NCI-H2196 (cell line): ENCODE results near the gene ZNF735.
"Not testable (repeated sequence)": the region's sequence is repeated elsewhere in the genome, so short reads cannot be mapped to it uniquely, and the experiment has no call there.

ENCODE experiments used
- DNase-seq: peaks from one replicate; lab custom pipeline; 2025; ENCODE audit not compliant: unreplicated experiment; lab: John Stamatoyannopoulos, UW

The ZNF735 gene

DNA sequence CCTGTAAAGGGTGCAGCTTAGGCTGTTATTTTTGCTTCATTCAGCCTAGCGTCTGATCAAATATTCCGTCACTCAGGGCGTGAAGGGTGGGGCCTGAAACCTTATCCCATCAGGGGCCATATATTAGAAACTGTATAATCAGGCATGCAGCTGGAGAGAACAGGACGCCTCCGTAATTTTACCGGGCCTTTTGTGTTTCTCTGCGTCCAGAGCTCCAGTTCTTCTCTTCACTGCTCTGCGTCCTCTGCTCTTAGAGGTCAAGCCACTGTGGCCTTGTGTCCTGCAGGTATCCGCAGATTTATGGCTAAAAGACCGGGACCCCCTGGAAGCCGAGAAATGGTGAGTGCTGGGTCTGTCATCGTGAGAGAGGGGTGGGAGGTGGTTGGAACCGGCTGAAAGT lies at the start of gene ZNF735:
TSS of gene ZNF735 (plus strand) at position 301 of the 400 bp plus-strand sequence. CDS start at position 301, 0 bp downstream.
- DNase-seq: no peak

DNA sequence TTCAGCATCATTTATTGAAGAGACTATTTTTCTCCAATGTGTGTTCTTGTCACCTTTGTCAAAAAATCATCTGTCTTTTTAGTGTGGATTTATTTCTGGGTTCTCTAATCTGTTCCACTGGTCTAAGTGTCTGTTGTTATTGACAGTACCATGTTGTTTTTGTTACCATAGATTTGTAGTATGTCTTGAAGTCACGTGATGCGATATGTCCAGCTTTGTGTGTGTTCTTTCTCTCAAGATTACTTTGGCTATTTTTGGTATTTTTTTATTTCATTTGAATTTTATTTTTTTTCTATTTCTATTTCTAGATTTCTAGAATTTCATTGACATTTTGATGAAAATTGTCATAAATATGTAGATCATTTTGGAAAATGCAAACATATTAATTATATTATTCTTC lies 36.0 kb upstream of the ZNF735 start:
- not testable (repeated sequence) for DNase-seq

DNA sequence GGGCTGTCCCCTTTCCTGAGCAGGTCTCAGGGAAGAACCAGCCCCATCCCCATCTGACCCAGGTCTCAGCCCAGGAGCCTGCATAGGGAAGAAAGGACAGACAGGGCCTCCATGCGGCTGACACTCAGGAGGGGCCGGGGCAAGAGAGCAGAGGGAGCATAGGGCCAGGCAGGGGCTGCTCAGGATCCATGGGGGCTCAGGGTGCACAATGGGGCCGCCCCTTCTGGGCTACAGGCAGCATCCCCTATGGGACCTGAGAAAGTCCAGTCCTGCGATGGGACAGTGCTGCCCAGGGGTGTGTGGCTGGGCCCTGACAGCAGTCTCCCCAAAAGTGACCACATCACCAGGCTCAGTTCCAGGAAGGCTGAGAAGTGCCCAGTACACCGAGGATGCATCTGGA lies 32.7 kb upstream of the ZNF735 start:
- DNase-seq: no peak

DNA sequence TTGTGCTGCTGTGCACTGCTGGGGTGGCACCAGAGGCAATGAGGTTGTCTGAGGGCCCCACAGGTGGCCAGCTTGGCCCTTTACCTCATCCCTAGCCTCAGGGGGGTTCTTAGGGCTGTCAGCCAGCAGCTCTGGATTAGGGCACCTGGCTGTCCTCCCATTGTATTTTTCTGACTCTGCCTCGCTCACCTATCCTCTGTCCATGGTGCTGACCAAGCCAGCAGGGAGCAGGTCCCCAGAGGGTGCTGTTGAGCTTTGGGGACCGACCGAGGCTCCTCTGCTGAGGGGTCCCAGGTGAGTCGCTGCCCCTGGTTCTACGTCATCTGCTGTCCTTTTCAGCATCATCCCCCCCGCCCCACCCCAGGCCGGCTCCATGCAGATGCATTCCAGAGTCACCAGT lies 32.1 kb upstream of the ZNF735 start:
- DNase-seq: no peak

DNA sequence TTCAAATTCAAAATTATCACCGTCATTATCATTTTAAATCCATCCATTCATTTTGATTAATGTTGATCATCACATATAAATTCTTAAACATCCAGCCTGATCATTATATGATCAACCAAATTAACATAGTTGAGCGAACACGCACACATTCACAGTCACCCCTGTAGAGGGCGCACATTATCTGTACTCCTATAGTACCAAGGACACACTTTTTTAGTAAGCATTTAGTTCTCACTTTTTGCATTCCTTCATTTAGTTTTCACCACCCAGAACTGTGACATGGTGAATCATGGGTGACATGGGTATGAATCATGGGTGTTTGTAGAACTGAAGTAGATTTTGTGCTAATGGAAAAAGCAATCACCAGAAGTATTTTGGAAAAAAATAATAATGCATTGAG lies 26.0 kb upstream of the ZNF735 start:
- DNase-seq: no peak

DNA sequence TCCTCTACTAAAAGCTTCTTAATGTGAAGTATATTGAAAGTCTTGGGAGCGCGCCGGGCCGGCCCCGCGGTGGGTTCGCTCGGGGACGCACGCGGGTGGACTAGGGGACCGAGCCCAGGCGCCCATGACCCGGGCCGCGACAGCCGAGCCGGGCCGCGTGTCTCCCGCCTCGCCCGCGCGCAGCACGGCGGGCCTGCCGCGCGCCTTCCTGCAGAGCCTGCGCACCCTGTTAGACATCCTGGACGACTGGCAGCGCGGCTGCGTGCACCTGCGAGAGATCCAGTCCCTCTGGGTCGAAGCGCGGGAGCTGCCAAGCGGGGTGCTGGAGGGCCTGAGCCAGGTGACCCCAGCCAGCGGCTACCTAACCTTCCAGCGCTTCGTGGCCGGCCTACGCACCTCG lies 25.4 kb upstream of the ZNF735 start:
- DNase-seq: no peak

DNA sequence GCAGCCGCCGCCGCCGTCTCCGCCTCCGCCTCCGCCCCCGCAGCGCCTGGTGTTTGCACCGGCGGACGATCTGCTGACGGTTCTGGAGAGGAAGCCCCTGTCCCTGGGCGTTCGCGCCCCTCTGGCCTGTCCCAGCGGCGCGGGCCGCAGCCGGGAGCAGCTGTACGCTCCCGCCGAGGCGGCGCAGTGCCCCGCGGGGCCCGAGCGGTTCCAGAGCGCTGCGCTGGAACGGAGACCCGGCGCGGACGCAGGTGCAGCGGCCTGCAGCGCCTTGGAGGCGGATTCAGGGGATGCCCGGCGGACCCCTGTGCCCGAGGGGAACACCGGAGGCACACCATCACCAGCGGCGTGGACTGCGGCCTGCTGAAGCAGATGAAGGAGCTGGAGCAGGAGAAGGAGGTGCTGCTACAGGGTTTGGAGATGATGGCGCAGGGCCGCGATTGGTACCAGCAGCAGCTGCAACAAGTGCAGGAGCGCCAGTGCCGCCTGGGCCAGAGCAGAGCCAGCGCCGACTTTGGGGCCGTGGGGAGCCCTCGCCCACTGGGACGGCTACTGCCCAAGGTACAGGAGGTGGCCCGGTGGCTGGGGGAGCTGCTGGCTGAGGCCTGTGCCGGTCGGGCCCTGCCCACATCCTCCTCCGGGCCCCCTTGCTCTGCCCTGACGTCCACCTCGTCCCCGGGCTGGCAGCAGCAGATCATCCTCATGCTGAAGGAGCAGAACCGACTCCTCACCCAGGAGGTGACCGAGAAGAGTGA lies 24.8 kb upstream of the ZNF735 start:
- DNase-seq: no peak

DNA sequence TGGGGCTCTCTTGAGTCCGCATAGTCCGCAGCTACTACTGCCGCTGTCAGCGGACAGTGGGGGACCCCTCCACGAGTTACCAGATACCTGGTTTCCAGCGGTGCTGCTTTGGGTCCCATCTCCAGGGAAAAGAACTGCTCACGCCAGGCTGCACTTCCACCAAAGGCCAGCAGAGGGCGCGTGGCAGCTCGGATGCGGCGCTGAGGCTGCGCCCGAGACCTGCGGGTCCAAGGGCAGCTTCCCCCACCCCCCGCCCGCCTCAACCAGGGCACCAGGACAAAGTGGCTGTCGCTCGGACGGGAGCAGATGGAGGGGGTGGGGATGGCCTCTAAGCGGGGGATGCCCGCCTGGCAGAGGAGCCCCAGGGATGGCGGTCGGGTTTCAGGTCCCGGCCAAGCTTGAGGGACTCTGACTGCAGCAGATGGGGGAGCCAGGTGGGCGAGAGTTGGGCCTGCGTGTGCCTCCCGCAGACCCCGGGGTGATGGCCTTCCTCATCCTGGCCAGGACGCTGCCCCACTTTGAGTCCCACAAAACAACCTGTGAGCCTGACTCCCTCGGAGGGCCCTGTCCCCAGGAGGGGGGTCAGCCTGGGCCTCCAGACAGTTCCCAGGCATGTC lies 23.8 kb upstream of the ZNF735 start:
- DNase-seq: no peak

DNA sequence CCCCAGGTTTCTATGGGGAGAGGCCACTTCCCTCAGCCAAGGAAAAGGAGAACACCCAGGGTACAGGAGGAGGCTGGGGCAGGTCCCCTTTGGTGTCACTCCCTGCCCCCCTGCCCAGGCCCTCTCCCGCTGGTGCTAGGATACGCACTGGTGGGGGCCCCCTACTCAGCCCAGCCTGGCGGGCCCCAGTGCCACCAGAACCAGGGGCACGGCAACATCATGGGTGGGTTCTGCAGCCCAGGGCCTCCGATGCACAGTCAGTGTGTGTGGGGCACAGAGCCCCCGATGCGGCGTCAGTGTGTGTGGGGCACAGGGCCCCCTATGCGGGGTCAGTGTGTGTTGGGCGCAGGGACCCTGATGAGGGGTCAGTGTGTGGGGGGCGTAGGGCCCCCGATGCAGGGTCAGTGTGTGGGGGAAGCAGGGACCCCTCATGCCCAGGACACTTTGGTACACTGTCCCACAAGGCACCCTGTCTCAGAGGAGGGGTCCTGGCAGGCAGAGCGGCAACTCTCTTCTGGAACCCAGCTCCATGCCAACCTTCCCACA lies 23.1 kb upstream of the ZNF735 start:
- no peak for DNase-seq

DNA sequence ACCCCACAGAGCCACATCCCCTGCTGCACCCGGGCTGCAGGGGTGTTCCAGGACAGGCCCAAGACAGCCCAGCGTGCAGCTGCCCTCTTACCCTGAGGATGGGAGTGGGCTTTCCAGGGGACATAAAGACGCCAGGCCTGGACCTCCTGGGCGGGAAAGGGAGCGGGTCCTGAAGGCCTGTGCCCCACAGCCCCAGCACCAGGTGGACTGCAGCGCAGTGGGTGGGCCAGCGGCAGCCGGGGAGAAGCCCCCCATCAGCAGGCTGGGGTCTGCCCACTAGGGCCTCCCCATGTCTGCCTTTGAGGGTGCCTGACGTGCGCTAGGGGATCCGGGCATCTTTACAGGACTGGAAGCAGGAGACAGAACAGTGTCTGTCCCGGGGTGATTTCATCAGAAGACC lies 22.6 kb upstream of the ZNF735 start:
- DNase-seq: no peak

DNA sequence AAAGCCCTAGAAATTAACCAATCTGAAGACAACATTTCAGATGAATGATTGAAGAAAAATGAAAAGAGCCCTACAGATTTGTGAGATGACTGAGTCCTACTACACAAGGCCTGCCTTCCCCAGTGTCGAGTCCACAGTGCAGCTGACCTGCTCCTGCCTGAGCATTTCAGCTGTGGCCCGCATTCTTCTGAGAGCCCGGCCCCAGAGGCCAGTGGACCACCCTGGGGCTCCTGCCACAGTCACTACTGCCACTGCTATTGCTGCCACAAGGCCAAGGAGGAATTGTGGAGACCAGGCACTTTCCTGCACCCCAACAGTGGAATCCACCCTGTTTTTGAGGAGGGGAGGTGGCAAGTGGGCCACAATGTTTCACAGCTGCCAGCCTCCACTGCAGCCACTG lies 19.6 kb upstream of the ZNF735 start:
- DNase-seq: no peak

DNA sequence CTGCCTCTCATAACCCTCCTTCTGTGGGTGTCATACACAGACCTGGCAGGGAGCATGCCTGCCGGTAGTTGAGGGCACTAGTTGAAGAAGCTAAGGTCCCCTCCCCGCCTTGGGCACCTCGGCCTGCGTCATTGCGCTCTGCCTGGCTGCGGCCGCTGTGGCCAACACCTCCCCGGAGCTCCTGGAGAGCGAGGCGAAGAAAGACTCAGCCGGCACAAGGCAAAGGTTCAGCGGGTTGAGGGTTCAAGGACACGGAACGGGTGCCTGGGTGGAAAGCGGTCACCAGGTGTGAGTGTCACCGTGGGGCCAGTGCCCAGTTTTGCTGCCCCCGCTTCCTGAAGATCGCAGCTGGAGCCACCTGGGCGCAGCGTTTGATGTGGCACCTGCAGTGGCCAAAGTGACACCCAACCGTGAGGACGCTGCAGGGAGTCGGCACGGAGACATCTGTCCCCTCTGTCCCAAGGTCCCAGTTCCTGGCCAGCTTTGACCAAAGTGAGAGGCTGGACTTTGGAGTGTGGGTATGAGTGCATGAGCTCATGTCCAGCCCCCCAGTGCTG lies 14.8 kb upstream of the ZNF735 start:
- DNase-seq: no peak

DNA sequence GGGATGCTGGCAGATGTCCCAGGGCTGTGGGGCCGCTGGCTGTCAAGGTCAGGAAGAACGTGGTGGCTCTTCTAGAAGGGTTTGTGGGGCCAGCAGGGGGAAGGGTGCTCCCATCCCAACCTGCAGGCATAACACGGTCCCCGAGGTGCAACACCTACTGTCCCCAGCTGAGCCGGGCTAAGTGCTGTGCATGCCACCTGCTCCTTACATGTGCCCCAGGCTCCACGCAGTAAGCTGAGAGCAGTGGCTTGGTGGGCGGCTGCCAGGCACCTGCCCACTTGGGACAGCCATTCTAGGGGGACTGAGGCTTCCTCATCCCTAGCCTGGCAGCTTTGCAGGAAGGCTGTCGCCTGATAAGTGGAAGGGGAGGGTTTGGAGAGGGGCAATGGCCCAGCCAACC lies 14.2 kb upstream of the ZNF735 start:
- DNase-seq: no peak

DNA sequence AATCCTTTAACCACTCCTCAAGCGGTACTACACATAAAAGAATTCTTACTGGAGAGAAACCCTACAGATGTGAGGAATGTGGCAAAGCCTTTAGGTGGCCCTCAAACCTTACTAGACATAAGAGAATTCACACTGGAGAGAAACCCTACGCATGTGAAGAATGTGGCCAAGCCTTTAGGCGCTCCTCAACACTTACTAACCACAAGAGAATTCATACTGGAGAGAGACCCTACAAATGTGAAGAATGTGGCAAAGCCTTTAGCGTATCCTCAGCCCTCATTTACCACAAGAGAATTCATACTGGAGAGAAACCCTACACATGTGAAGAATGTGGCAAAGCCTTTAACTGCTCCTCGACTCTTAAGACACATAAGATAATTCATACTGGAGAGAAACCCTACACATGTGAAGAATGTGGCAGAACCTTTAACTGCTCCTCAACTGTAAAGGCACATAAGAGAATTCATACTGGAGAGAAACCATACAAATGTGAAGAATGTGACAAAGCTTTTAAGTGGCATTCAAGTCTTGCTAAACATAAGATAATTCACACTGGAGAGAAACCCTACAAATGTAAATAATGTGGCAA lies 12.8 kb downstream of the ZNF735 start:
- DNase-seq: not testable (repeated sequence)

DNA sequence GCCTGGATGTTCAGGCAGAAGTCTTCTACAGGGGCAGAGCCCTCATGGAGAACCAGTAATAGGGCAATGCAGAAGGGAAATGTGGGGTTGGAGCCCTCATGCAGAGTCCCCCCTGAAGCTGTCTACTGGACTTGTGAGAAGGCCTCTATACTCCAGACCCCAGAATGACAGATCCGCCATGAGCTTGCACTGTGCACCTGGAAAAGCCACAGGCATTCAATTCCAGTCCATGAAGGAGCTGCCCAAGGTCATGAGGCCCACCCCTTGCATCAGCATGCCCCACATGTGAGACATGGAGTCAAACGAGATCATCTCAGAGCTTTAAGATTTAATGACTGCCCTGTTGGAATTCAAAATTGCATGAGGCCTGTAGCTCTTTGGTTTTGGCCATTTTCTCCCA lies 16.4 kb downstream of the ZNF735 start:
- no peak for DNase-seq

DNA sequence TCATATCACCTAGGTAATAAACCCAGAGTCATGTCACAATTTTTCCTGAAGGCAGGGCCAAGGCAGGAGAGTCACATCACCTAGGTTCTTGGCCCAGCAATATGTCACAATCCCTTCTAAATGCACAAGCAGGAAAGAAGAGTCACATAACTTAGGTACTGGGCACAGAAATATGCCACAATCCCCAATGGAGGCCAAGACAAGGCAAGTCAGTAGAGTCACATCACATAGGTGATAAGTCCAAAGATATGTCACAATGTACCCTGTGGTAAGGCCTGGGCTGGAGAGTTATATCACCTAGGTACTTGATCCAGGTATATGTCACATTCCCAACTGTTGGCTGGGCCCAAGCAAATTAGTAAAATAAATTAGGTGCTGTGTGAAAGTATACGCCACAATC lies 21.2 kb downstream of the ZNF735 start, which contains the start of gene ZNF679:
TSS of gene ZNF679 (plus strand) at position 301 of the 400 bp plus-strand sequence. CDS start 20,644 bp downstream, outside the sequence.
- DNase-seq: not testable (repeated sequence)

DNA sequence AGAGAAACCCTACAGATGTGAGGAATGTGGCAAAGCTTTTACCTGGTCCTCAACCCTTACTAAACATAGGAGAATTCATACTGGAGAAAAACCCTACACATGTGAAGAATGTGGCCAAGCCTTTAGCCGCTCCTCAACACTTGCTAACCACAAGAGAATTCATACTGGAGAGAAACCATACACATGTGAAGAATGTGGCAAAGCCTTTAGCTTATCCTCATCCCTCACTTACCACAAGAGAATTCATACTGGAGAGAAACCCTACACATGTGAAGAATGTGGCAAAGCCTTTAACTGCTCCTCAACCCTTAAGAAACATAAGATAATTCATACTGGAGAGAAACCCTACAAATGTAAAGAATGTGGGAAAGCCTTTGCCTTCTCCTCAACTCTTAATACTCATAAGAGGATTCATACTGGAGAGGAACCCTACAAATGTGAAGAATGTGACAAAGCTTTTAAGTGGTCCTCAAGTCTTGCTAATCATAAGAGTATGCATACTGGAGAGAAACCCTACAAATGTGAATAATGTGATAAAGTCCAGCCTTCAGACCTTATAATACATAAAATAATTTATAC lies 59.4 kb downstream of the ZNF735 start:
- no peak for DNase-seq
